DMS 273 treated with DMSO at 0.1 percent for 48 hours (cell line): ENCODE measurements around the gene STARD8.

Source experiments
- DNase-seq: peaks from one replicate; lab custom pipeline; 2025; lab: John Stamatoyannopoulos, UW

Gene STARD8

DNA sequence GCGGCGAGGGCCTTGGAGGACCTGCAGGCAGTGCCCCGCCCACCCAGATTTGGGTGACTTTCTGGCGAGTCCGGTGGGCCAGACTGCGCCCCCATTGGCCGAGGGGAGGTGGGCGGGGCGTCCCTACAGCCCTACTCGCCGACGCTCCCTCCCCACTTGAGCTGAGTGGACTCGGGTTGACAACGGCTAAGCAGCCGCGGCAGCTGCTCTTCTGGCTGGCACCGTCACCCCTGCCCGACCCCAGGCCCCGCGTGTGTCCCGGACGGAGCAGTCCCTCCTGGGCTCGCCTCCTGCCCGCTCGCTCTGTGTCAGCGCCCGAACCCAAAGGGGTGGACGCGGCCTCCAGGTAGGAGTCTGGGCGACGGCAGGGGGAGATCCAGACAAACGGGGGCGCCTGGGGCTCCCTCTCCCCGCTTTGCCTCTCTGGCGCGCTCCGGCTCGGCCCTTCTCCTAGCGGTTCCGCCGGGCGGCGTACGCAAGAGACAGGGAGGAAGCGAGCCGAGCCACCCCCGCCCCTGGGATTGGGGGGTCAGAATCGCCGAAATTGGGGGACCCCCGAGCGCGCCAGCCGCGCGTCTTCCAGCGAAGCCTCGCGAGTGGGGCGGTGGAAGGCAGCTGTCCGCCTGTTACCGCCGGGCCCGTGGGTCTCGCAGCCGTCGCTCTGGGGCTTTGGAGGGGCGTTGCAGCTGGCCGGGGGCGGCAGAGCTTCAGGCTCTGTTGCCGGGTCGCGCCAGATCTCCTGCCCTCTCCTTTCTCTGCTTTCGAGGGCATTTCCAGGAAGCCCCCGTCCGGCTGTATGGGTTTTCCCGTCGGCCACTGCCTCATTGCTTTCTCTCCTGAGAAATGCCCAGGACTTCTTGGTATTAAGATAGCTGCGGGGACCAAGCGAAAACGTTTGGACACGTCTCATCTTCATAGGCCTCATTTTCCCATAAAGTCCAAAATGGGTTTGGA, 46.3 kb downstream of the STARD8 start:
- no peak for DNase-seq

DNA sequence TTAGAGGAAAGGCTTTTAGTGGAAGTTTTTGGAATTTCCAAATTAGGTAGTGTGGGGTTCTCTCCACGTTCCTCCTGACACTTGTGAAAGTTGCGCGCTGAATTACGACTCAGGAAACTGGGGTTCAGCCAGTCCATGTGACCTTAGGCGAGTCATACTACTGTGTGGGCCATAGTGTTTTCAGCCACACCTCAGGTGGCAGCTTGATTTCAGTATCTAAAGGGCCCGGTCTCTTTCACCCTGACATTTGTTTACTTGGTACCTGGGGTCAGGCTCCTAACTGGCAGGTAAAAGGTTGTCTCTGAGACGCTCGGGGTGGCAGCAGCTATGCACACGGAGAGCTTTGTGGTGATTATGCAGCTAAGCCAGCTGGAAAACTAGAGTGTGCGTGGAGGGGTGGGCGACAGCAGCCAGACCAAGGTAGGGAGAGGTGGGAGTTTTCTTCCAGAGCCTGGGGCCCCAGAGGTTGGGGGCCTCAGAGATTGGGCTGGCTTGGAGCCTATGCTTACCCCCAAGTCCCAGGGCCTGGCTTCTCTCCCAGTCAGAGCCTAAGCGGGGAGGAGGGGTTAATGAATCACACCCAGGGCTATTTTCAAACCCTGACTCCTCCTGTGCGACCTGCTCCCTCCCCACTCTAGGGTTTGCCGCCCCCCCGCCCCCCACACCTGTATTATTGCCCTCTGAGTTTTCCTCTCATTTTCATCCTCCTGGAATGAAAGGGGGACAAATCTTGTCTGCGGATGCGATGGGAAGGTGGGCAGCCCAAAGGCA, 47.2 kb downstream of the STARD8 start:
- DNase-seq = no peak

DNA sequence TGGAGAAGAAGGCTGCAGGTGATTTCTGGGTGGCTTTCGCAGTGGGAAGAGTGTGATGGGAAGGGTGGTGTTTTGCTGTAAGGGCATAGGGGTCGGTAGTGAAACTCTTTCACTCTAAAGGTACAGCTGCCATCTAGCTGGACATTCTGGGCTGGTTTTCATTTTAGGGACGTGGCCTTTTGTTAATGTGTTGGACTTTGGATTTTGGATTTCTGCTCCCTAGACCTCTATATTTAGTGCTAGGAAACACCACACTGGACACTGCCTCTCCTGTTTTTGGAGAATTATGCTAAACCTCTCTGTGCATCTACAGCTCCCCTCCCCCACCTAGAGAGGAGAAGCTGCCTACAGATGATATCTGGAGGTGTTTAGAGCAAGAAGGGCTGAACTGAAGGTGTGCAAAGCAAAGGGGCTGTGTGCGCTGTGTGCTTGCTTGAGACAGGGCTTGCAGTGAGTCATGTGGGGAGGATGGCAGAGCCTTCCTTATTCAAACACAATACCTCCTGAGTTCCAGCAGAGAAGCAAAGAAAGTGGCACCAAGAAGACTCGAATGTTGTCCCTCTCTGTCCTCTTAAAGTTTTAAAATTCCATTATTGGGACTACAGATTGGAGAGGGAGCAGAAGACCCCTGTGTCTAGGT, 47.9 kb downstream of the STARD8 start:
- no peak for DNase-seq

DNA sequence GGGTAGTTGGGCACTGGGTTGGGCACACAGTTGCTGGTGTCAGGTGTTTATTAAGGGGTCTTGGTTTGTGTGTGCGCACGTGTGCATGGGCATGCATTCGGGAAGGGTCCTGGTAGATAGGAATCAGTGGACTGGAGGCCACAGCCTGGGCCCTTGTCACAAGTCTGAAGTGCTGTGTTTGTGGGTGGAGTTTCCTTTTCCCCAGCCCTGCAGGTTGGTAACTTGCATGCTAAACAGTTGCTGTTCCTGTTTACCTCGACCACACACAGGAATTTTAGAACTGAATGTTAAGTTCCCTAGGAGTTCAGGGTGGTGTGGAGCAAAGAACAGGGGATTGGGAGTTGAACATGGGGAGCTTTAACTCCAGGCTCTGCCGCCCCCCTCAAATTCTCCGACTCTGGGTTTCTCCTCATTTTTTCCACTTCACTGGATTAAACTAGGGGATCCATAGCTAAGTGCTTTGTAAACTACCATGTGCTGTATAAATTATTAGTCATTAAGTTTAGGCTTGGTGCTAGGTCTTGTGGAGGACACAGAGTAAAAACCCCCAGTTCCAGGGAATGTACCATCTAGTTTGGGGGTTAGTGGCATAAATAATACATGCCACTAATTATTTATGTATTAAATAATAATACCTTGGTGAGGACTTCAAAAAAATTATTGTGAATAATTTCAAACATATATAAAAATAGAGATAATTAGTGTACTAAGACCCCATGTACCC, 49.0 kb downstream of the STARD8 start:
- no peak for DNase-seq

DNA sequence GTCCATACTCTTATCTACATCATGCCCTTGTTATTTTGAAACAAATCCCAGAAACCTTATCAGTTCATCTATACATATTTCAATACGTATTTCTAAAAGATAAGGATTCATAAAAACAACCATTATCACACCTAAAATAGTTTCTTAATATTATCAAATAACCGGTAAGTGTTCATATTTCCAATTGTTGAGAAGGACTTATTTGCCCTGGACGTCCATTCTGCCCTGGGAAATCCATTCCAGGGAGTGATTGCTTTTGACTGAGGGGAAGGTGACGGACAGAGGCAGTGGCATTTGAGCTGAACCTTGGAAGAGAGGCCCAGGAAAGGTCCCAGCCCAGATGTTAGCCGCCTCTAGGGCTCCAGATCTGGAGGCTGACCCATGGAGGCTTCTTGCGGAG, 49.6 kb downstream of the STARD8 start:
- no peak for DNase-seq

DNA sequence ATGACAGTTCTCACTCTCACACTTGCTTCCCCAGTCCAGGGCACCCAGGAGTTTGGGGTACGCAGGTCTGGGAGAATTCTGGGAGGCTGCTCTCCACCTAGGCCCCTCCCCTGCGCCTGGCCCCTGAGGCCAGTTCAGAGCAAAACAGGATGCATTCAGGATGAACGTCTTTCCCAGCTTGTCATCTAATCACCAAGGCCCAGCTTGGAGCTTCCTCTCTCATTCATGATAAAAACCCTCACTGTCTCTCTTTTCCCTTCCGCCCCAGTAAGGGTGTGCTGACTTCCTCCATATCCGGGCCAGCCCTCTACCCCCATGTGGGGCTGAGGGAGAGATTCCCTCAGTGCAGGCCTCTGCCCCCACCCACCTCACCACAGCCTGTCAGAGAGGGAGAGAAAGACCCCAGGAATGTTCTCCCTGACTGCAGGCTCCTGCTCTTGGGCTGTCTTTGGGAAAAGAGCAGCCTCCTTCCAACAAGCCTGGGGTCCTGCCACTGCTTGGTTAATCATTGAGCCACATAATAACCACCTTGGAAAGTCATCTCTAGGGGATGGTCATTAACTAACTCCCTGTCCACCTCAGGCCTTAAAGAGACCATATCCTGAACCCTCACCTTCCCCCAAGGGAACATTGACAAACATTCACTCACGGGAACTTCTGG, 50.1 kb downstream of the STARD8 start:
- DNase-seq = no peak

DNA sequence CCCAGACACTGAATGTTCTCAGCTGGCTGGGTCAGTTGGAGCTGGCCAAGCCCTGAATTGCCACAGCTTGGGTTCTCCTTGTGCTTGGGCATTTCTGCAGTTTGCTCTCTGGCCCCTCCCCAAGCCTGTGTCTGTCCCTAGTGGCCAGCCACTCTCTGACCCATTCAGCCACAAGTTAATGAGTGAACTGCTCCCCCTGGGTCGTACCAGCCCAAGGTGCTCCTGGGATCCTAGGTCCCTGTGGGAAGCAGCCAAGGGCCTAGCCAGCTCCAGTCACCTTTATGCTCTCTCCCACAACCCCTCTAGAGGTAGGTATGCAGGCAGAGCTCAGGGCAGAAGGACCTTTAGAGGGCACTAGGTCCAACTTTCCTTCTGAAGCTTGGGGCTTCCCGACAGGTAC, 51.5 kb downstream of the STARD8 start:
- DNase-seq = no peak

DNA sequence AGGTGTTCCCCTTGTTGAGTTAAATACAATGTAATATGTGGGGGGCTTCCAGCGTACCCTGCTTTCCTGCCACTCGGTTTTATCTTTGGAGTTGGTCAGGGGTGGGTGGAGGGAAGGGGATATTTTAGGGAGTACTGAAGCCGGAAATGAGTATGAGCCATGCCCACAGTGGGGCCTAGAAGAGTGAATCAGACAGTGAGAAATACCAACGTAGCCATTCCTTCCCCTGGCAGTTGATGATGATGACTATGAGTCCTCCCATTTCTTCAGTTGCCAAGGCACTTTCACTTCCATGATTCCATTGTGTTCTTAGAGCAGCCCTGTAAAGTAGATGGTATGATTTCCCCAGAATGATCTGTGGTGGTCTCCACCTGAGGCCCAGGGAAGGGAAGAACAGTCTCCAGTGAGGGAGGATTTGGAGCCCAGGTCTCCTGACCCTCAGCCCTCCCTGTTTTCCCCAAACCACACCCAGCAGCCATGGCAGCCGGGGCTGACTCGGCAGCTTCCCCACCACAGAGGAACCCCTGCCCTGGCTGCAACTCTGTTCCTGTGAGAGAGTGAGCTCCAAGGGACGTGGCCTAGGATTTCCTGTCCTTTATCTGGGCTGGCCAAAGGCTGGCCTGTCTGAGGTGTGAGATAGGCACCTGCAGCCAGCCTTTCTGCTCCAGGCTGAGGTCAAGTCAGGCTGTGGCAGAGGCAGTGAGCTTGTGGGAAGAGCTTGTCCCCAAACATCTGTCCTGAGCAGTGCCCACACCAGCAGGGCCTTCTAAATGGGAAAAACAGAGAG, 52.7 kb downstream of the STARD8 start:
- DNase-seq = no peak

DNA sequence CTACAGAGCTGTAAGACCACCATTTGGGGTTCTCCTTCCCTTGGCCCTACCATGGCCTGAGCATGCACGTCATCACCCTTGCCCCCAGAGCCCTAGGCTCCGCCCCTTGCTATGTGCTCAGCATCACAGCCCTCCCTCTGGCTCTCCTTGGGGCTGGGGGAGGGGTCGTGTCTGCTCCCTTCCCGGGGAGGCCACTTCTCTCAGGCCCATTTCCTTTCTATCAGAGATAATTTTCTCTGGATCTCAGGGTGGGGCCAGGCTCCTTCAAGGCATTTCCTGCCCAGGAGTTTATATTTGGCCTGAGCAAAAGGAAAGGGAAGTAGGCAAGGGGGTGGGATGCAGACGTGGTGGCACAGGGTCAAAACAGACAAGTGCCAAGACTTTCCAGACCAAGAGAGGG, 55.9 kb downstream of the STARD8 start:
- DNase-seq = no peak

DNA sequence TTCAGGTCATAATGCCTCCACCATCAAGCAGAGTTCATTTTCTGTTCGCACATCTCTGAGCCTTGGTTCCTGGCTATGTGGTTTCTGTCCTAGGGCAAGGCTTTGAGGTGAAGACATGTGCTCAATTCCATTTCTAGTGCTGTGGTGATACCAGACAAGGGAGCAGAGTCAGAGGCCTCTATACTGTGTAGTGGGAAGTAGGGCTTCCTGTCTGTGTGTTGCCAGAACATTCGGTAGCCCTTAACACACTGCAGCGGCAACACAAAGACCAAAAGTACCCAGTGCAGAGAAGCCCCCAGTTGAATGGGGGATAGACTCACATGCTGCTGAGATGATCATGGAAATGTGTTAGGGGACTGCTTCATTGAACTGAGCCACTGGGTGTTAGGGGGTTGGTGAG, 56.4 kb downstream of the STARD8 start:
- DNase-seq = no peak

DNA sequence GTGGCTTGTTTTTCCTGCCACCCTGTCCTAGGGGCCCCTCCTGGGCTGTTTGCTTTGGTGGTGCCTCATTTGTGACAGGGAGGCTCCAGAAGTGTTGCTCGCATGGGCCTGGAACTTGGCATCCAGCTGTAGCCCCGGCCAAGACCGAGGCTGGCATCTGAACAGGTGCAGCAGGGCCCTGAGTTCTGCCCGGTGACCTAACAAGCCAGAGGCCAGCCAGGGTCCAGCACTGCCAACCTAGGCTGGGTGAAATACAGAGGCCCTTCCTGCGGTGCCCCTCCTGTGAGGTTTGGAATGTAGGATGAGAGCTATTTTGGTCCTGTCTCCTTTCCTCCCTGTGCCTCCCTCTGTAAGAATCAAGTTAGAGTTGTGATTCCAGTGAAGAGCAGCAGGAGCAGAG, 58.5 kb downstream of the STARD8 start:
- DNase-seq = no peak

DNA sequence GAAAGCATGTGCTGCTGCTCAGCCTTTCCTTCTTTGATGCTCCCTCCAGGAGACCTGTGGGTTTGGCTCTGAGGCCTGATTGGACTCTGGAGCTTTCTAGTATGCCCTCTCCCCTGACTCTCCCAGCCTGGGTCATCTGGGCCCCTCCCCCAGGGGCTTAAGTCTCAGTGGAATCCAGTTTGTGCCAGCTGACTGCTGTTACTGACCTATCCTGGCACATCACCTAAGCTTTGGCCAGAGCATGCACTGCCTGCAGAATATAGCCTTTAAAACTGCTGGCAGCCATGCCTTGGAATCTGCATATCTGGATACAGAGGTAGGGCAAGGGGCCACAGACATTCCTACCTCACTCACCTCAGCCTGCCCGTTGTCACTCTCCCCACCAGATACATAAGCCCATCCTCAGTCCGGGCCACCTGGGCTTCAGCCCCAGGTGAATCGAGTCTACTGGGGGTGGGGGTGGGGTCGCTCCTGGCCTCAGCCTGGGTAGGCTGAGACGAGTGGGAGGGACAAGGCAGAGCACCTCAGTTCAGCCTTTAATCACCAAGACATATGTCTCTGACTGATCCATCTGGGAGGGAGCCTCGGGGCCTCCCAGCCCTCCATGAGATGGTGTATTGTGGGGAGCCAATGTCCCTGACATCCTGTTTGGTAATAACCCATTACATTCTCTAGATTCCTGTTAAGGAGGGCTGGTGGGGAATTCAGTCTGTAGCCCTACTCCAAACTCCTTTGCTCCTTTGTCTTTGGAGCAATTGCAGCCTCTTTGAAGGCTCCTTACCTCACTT, 61.2 kb downstream of the STARD8 start:
- DNase-seq = no peak

DNA sequence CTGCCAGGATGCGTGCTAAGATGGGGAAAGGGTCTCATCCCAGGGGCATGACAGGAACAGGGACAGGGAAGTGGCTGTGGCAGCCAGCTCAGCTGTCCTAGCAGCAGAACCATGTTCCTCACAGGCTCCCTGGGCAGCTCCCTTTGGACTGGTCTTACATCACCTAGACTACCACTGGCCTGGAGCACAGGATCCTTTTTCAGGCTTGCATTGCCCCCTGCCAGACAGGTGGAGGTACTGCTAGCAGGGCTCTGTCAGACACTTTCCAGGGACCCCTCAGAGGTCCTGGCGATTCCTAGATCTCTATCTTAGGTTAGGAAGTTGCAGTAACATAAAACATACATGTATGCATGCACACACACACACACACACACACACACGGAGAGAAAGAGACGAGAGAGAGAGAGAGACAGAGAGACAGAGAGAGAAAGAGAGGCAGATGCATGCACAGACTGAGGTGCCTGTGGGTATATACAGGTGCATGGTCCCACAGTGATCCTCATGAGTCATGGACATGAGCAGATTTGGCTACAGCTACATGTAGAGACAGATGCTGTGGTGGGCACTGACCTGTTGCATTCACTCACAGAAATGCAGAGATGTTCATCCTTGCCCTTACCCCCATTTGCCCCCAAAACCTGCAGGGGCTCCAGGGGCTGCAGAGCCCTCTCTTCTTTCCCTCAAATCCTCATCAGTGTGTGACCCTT, 63.6 kb downstream of the STARD8 start:
- DNase-seq = no peak

DNA sequence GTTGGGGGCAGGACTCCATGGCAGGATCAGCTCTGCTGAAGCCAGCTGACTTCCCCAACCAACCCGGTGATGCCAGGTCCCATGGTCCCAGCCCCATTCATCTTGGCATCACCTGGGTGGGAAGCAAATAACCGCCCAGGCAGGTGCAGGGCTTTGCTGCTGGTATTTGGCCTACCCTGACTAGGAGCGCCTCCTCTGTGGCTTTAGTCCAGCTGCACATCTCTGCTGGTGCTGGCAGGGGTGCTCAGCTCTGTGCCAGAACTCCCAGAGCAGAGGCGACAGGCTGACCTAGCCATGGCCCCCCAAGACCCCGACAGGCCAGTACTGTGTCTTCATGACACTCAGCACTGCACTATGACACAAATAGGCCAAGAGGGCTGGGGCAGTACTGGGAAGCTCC, 64.4 kb downstream of the STARD8 start:
- DNase-seq = no peak

DNA sequence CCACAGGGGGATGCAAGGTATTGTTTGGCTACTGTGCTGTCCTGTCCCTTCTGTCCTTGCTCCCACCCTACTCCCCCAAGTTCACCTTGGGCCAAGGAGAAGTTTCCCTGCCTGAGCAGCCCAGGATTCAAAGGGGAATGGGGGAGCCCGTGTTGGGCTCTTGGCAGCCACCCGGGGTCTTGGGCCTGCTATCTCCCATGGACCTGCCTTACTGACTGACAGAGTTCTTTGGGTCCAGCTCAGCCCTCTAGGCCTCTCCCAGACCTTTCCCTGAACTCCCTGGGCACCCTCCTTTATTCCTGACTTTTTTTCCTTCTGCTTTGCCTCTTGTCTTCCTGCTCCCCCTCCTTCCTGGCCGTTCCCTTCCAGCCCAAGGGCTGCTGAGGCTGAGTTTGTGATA, 67.4 kb downstream of the STARD8 start:
- DNase-seq = no peak

DNA sequence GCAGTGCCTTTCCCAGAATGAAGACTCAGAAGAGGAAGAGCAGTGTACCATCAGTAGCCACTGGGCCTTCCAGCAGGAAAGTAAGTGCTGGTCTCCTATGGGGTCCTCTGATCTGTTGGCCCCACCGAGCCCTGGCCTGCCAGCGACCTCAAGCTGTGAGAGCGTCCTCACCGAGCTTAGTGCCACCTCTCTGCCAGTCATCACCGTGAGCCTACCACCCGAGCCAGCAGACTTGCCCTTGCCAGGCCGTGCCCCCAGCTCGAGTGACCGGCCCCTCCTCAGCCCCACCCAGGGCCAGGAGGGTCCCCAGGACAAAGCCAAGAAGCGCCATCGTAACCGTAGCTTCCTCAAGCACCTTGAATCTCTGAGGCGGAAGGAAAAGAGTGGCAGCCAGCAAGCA, 69.7 kb downstream of the STARD8 start:
- no peak for DNase-seq

DNA sequence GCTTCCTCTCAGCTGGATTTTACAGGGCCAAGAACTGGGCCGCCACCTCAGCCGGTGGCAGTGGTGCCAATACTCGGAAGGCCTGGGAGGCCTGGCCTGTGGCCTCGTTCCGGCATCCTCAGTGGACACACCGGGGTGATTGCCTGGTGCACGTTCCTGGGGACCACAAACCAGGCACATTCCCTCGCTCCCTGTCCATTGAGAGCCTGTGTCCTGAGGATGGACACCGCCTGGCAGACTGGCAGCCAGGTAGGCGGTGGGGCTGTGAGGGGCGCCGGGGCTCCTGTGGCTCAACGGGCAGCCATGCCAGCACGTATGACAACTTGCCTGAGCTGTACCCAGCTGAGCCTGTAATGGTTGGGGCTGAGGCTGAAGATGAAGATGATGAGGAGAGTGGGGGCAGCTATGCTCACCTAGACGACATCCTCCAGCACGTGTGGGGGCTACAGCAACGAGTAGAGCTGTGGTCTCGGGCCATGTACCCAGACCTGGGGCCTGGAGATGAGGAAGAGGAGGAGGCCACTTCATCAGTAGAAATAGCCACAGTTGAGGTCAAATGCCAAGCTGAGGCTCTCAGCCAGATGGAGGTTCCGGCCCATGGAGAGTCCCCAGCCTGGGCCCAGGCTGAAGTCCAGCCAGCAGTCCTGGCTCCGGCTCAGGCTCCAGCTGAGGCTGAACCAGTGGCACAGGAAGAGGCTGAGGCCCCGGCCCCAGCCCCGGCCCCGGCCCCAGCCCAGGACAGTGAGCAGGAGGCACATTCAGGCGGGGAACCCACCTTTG, 70.4 kb downstream of the STARD8 start:
- no peak for DNase-seq

DNA sequence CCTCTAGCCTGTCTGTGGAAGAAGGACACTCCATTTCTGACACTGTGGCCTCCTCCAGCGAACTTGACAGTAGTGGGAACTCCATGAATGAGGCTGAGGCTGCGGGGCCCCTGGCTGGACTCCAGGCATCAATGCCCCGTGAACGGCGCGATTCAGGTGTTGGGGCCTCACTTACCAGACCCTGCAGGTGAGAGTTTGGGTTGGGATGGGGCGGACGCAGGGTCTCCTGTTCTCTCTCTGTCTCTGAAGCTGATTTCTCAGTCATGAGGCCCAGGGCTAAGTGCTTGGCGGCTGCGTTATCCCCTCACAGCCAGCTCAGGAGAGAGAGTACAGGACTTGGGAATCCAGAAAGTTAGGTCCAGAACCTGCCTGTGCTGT, 71.0 kb downstream of the STARD8 start:
- DNase-seq = no peak
